EH (cell line): ENCODE data around the gene GNAT3.
A peak's percentile ranks its signal among the peaks of the same experiment; 100 is the strongest.

ENCODE experiments used
- DNase-seq: peaks from one replicate; pipeline ENCODE4 v3.0.0-alpha.2; 2015; ENCODE audit warnings: low read depth

The GNAT3 gene

DNA sequence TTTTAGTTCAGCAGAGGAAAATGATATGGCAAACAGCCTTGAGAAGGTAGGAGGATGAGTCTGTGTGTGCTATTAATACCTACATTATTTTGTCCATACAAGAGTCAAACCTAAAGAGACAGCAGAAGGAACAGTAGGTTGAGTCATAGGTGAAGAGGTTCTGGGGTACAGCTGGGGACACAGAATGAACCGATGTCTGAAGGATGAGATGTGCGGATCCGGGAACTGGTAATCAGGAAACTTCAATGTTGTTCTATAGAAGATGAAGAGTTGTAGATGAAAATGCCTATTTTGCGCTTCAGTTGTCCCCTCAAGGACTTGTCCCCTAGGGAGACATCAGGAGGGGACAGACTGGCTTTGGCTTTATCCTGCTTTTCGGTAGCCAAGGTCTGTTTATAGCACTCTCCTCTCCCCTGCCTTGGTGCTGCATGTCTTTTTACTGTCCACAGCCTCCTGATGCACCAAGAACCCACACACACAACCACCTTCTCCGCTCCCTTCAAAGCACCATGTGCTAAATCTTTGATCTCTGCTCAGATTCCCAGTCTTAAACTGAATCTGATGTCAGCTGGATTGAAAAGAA, 94.6 kb downstream of the GNAT3 start:
- no peak for DNase-seq

DNA sequence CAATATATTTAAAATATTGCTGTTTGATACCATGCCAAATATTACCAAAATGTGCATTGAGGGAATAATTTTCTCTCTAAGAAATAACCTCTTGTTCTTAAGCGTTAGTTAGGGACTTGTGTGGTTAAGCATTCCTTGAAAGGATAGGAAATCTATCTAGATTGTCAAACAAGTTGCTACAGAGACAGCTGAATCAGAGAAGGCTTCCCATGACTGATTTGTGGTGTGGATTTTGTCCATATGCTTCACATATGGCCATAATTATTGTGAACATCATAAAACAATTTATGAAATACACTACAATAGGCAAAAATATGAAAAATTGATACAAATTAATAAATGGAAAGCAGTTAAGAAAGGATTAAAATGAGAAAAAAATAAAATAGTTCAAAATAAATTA, 96.3 kb downstream of the GNAT3 start:
- no peak for DNase-seq

GRCh38 chr7:80415114-80415513, 96.8 kb downstream of the GNAT3 start:
- DNase-seq, result no peak

GRCh38 chr7:80414331-80414730, 97.5 kb downstream of the GNAT3 start:
- DNase-seq, result no peak

DNA sequence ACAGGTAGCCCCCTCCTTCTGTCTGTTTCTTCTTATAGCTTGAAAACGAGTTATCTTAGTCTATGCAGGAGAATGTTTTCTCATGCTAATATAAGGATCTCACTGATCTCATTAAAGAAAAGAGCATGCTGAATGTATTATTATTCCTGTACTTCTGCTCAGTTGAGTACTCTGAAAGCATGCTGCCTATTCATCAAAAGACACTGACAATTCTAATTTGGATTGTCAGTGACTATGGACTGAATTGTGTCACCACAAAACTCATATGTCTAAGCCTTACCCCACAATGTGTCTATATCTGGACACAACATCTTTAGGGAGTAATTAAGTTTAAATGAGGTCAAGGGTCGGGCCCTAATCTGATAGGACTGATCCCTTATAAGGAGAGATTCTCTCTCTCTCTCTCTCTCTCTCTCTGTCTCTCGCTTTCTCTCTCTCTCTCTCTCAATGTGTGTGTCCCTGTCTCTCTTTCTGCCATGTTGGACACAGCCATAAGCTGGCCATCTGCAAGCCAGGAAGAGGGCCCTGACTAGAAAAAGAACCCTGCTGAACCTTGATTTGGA, 98.4 kb downstream of the GNAT3 start:
- DNase-seq, result no peak

- no peak for DNase-seq
Measured at GRCh38 chr7:80412842-80413241, 99.0 kb downstream of the GNAT3 start.

GRCh38 chr7:80411621-80412020, 100.2 kb downstream of the GNAT3 start:
- peak; percentile 36 for DNase-seq

DNA sequence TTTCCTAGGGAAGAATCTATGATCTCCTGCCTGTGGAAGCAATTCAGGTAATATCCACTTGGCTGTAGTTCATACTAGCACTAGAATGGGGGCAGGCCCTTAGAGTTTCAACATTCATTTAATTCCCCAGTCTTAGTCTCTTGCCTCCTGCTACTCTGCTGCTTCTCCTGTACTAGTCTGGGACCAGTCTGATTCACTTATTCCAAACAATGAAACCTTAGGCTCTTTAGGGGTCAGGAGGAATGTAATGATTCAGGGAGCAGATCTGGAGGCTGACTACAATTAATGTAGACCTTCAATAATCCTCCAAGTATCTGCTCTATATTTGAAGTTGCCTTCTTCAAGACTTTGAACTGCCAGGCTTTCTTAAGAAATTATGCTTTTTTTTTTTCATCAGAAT, 101.8 kb downstream of the GNAT3 start:
- peak; percentile 52 for DNase-seq
